Lower lobe of right lung (tissue), 2 donors: ENCODE data around the gene DCAF4. TPM values are rescaled to one million over a fixed set of nuclear protein-coding genes. Genes with fewer than 3 reads are reported as not detected.

Source experiments
- ATAC-seq, 2 donors: fragments of 200-7000 bp; cut with Tn5 transposase; one replicate each; pipeline ENCODE4 v1.9.1; 2020 to 2022; ENCODE audit warnings: mild to moderate bottlenecking in 2 of 2, moderate library complexity in 2 of 2
- DNase-seq: peaks from one replicate; pipeline ENCODE4 v3.0.0-alpha.2; 2020
- H3K27ac ChIP-seq: fragments of 200-600 bp; one replicate; pipeline ENCODE4 v1.8.0; 2022
- H3K27me3 ChIP-seq: fragments of 200-600 bp; one replicate; pipeline ENCODE4 v1.8.0; 2022; ENCODE audit warnings: low read depth
- H3K36me3 ChIP-seq: fragments of 200-600 bp; one replicate; pipeline ENCODE4 v1.8.0; 2022; ENCODE audit warnings: mild to moderate bottlenecking
- H3K4me1 ChIP-seq: fragments of 200-600 bp; one replicate; pipeline ENCODE4 v1.8.0; 2022
- H3K4me3 ChIP-seq: fragments of 200-600 bp; one replicate; pipeline ENCODE4 v1.8.0; 2022; ENCODE audit warnings: mild to moderate bottlenecking
- H3K9me3 ChIP-seq: fragments of 200-600 bp; one replicate; pipeline ENCODE4 v1.8.0; 2022
- intact Hi-C: fragments of 100-400 bp; cut with DNase I; formaldehyde crosslinking; loops from one replicate; pipeline ENCODE4 v1.11.0; 2022
- total RNA-seq: library from RNA; stranded (reverse); fragmentation: NEBNext Ultra II Directional; extraction: Animal tissue kit (Norgen Biotek cat#: 25700); gene quantifications from one replicate; pipeline ENCODE4 v1.2.1, GENCODE V29; 2021
- TF ChIP-seq, protein P1 (sequence below): fragments of 200-600 bp; IDR thresholded peaks from one replicate; pipeline ENCODE4 v1.8.0; 2022; ENCODE audit warnings: antibody characterized with exemption, mild to moderate bottlenecking
- donor health status: DM: no; HTN: yes; CAD: no; lungs with severe emphysema.

The DCAF4 gene
- total RNA-seq, 1 donor from 2014 or later: 19.5 TPM

DNA sequence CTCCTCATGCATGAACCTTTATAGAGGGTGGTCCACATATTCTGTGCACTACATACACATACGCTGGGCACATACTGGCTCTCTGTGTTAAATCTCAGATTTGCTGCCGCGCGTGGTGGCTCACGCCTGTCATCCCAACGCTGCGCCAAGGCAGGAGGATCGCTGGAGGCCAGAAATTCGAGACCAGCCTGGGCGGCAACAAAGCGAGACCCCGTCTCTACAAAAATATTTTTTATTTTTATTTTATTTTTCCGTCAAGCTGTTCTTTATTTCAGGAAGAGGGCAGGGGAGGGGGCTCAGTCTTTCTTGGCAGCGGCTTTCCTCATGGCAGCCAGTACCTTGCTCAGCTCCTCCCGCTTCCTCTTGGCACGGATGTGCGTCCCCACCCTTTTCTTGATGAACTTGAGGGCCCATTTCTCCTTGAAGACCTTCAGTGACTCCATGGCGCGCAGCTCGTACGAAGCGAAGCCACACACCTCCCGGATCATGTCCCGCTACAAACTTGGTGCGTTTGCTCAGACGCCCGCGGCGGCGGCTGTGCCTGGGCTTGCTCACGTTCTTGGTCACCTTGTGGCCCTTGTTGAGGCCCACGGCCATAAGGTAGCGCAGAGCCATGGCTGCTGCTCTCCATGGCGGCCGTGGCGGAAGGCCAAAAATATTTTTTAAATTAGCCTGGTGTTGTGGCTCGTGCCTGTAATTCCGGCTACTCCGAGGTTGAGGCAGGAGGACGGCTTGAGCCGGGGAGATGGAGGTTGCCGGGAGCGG lies 3.2 kb downstream of the DCAF4 start:
- intact Hi-C loops: no loop called here
- ATAC-seq (no peak), DNase-seq (no peak)
- peaks cover 10% of the 10 kb centered on the region for H3K4me1 ChIP-seq
- no peaks in the 10 kb centered on the region for H3K27me3 ChIP-seq
- no peaks in the 10 kb centered on the region for H3K36me3 ChIP-seq
- H3K4me3 ChIP-seq: no peak overlapping the region
- TF ChIP-seq, protein P1, sequence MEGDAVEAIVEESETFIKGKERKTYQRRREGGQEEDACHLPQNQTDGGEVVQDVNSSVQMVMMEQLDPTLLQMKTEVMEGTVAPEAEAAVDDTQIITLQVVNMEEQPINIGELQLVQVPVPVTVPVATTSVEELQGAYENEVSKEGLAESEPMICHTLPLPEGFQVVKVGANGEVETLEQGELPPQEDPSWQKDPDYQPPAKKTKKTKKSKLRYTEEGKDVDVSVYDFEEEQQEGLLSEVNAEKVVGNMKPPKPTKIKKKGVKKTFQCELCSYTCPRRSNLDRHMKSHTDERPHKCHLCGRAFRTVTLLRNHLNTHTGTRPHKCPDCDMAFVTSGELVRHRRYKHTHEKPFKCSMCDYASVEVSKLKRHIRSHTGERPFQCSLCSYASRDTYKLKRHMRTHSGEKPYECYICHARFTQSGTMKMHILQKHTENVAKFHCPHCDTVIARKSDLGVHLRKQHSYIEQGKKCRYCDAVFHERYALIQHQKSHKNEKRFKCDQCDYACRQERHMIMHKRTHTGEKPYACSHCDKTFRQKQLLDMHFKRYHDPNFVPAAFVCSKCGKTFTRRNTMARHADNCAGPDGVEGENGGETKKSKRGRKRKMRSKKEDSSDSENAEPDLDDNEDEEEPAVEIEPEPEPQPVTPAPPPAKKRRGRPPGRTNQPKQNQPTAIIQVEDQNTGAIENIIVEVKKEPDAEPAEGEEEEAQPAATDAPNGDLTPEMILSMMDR: no peak
- H3K27ac ChIP-seq: no peak overlapping the region
- H3K9me3 ChIP-seq: no peaks in the 10 kb centered on the region

DNA sequence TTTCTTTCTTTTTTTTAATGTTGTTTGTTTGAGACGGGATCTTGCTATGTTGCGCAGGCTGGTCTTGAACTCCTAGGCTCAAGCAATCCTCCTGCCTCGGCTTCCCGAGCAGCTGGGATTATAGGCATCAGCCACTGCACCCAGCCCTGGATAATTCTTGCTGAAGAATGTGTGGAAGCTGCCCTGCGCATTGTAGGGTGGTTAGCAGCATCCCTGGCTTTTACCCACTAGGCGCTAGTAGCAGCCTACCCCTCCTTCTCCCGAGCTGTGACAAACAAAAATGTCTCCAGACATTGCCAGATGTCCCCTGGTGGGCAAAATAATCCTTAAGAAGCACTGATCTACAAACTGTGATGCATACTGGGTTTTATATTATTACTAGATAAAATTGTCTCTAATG lies 6.6 kb downstream of the DCAF4 start:
- intact Hi-C loops: no loop called here

DNA sequence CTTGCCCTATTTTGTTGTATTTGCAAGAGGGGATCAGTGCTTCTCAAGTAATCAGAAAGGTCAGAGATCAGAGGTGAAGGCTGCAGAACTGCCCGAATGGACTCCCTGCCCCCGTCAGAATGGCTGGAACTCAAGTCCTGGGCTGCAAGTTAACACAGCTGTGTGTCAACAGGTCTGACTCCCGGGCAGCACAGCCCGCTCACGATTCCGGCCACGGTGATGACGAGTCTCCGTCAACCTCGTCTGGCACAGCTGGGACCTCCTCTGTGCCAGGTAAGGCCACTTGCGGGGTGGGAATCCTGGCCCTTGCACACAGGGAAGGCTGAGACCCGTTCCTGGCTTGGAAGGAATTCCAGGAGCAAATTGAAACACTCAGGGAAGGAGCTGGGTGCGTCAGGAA lies 13.4 kb downstream of the DCAF4 start:
- Histone ChIP-seq H3K4me3 (no peak overlapping the region), H3K4me1 (no peaks in the 10 kb centered on the region), H3K9me3 (no peaks in the 10 kb centered on the region), H3K27ac (no peak overlapping the region), H3K27me3 (no peaks in the 10 kb centered on the region), H3K36me3 (peaks cover 65% of the 10 kb centered on the region)
- intact Hi-C loops: no loop called here
- TF ChIP-seq, protein P1: no peak
- no peak for DNase-seq
- no peak for ATAC-seq

More for the DNA sequence above, 6.6 kb downstream of the DCAF4 start:
- Histone ChIP-seq H3K27ac (no peak overlapping the region), H3K9me3 (no peaks in the 10 kb centered on the region), H3K27me3 (no peaks in the 10 kb centered on the region), H3K4me1 (no peaks in the 10 kb centered on the region), H3K36me3 (peaks cover 1% of the 10 kb centered on the region), H3K4me3 (no peak overlapping the region)
- no peak for DNase-seq
- TF ChIP-seq, protein P1: no peak
- no peak for ATAC-seq

DNA sequence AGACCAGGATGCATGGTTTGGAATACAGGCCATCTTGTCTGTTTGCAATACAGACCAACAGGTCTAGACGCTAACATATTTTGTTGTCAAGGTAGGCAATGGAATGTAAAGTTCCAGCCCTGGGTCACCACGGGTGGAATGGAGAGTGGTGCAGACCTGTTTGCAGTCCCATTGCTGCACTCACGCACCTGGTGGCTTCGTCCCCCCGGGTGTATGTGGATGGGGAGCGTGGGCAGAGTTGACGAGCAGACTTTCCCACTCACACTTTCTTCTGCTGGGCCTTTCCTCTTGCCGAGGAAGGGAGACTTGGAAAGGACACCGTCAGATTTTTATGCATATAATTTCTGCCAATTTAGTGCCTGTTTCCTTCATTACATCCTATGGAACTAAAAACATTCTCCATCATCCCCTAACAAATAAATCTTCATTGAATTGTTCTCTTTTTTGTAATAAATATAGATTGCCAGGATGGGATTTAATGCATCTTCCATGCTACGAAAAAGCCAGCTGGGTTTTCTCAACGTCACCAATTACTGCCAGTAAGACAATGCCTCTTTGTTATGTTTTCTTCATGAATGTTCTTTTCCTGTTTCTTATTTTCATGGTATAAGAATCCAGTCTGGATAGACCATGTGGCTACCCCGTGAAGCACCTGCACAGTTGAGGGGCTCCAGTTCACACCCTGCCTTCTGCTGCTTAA lies 15.2 kb downstream of the DCAF4 start:
- no peak overlapping the region for H3K4me3 ChIP-seq
- no peaks in the 10 kb centered on the region for H3K27me3 ChIP-seq
- intact Hi-C loops: no loop called here
- H3K9me3 ChIP-seq: no peaks in the 10 kb centered on the region
- no peak for ATAC-seq
- no peak overlapping the region for H3K27ac ChIP-seq
- DNase-seq: no peak
- peaks cover 69% of the 10 kb centered on the region for H3K36me3 ChIP-seq
- no peaks in the 10 kb centered on the region for H3K4me1 ChIP-seq
- TF ChIP-seq, protein P1: no peak

DNA sequence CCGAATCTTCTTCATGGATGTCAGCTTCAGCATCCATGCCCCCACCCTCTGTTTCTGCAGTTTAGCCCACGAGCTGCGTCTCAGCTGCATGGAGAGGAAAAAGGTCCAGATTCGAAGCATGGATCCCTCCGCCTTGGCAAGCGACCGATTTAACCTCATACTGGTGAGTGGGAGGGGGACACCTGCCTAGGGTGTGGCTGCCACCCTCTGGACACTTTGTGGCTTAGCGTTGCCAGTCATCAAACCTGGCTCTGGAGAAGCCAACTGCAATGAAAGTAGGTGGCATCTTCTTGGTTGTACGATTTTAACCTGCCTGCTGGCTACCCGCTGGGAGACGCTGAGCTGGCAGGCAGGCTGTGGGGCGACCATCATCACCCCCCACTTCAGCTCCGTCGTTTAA lies 16.7 kb downstream of the DCAF4 start:
- H3K4me3 ChIP-seq: no peak overlapping the region
- H3K27ac ChIP-seq: no peak overlapping the region
- no peak for DNase-seq
- H3K27me3 ChIP-seq: no peaks in the 10 kb centered on the region
- peaks cover 77% of the 10 kb centered on the region for H3K36me3 ChIP-seq
- H3K4me1 ChIP-seq: no peaks in the 10 kb centered on the region
- ATAC-seq: no peak
- intact Hi-C loops: no loop called here
- TF ChIP-seq, protein P1: no peak
- no peaks in the 10 kb centered on the region for H3K9me3 ChIP-seq
